Measurements from ENCODE around the gene ARL4C.

ARL4C gene

DNA sequence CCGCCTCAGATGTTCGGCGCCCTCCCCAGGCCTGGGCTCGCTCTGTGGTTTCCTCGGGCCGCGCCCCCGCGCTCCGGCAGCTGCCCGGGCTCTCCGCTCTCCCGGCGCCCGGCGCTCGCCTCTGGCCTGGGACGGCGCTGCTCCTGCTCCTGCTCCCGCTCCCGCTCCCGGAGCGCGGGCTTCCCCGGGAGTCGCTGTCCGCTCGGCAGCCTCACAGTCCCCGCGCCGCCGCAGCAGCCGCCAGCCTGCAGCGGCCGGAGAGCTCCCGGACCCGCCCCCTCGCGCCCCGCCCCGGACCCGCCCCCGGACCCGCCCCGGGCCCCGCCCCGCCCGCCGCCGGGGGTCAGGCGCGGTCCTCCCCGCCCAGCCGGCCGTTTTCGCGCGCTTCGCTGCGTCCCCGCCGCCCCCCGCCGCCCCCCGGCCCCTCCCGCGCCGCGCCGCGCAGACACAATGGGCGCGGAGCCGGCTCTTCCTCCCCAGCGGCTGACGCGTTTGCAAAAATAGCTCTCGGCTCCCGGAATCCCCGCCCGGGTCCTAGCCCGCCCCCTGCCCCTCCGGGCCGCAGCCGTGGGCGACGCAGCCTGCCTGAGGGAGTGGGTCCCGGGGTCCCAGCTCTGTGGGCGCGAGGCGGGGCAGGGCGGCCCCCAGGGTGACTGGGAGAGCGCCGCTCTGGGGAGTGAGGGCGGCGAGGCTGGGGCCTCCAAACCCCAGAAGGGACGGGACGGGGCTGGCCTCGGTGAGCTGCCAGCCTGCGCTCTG lies at the start of gene ARL4C:
TSS of gene ARL4C (minus strand) at position 247 of the 759 bp plus-strand sequence. CDS start 495 bp downstream, outside the sequence.
- peak; percentile 92 for DNase-seq

GRCh38 chr2:234544659-234545611 lies 48.1 kb upstream of the ARL4C start:
- peak; percentile 87 for DNase-seq

GRCh38 chr2:234542742-234543141 lies 45.9 kb upstream of the ARL4C start:
- DNase-seq: no peak

DNA sequence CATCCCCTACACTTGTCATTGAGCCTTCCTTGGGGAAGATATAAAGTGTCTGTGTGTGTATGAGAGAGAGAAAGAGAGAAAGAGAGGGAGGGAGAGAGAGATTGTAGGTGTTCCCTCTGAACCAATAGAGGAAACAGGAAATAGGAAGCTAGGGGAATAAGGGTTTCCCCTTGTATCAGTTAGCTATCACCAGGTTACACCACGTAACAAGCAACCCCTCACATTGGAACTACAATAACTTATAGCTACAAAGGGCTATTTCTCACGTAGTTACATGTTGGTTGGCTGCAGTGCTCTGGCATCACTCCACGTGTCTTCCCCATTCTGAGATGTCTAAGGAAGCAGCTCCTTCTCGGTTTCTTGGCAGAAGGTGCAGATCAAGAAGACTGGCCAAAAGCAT lies 41.0 kb upstream of the ARL4C start:
- no peak for DNase-seq

DNA sequence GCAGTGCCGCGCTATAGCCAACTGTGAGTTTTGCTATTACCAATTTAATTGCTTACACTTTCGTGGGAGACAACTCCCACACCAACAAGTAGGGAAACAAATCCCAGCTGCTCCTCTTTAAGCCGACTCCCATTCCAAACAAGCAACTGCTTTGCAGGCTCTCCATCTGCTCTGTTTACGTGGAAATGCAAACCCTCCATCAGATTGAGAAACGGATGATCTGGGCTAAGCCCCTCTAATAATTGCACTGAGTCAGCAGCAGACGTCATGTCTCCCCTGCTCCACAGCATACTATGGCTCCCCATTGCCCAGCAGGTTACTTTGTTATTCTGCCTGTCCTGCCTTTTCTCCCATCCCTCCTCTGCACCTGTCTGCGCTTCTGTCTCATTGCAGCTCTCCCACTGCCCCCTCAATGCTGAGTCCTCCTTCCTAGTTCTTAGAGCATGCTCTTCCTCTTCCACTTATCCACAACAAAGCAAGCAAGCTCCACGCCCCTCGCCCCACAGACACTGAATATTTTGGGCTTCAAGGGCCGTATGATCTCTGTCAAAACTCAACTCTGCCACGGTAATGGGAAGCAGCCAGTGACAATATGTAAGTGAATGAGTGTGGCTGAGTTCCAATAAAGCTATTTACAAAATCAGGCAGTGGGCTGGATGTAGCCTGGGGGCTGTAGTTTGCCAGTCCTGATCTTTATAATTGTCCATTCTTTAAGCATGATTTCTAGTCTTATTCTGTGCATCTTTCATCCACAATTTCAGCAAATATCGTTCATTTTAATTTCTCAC lies 39.5 kb upstream of the ARL4C start:
- DNase-seq: no peak

DNA sequence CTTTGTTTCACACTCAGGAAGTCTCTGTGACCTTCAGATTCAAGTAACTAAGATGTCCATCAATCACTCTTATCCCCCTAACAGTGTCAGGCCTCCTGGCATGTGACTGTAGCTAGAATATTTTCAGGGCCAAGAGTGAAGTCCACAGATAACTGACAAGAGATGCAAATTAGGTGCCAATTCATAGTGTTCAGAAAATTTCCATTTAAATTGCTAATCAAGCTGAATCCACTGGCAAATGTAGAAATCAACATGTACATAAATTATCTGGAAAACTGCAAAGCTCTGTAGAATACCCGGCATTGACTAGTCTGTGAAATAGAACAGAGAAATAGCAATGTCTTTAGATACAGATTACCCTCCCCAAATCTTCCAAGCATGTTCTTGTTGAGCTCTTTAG lies 38.6 kb upstream of the ARL4C start:
- no peak for DNase-seq

DNA sequence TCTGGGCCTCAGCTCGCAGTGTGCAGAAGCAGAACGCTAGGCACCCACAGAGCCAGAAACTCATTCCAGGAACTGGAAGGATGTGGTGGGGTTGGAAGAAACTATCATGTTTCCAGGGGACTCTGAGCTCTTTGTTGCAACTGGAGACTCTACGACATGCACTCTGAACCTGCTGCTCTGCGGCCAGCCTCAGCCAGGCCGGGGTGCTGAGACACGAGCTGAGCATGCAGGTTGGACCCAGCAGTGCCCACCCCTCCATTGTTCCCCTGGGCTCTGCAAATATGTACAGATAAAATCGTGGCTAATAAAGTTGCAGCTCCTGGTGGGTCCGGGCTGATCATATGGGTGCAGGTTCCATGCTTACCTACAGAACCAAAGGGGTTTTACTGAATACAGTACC lies 37.6 kb upstream of the ARL4C start:
- no peak for DNase-seq

DNA sequence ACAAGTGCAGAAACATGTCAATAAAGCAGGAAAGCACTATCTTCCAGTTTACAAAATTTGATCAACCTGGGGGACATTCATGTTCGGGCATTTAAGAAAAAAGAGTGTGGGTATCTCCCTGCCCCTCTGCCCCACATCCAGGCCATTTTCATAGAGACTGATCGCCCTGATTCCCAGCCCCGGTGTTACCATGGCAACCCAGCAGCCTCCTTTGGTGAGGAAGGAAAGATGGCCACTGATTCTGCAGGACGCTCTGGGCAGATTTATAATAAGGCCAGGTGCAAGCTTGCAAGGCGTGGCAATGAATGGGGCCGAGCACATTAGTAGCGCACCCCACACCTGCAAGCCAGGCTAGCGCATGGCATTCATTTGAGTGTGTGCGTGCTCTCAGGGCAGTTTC lies 36.7 kb upstream of the ARL4C start:
- no peak for DNase-seq

GRCh38 chr2:234528410-234529148 lies 31.7 kb upstream of the ARL4C start:
- peak; percentile 6 for DNase-seq

- DNase-seq: no peak
Measured at GRCh38 chr2:234526711-234527110, 29.8 kb upstream of the ARL4C start.

- peak; percentile 12 for DNase-seq
Measured at GRCh38 chr2:234521536-234521935, 24.7 kb upstream of the ARL4C start.

DNA sequence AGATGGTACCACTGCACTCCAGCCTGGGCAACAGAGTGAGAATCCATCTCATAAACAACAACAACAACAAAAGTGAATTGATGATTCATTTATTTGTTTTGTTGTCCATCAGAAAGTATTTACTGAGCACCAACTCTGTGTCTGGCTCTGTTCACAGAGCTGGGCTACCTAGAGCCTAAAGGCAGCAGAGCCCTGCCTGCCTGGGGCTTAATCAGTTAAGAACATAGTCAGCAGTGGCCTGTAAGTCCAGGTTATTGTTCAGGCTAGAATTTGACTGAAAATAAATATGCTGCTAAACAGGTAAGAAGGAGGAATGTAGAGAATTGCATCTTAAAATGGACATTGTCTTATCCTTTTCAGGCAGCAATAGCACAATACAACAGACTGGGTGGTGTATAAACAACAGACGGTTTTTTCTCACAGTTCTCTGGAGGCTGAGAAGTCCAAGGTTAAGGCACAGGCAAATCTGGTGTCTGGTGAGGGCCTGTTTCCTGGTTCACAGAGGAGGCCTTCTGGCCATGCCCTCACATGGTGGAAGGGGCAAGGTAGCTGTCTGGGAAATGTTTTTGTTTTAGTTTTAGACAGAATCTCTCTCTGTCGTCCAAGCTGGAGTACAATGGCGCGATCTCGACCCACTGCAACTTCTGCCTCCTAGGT lies 22.2 kb upstream of the ARL4C start:
- no peak for DNase-seq

DNA sequence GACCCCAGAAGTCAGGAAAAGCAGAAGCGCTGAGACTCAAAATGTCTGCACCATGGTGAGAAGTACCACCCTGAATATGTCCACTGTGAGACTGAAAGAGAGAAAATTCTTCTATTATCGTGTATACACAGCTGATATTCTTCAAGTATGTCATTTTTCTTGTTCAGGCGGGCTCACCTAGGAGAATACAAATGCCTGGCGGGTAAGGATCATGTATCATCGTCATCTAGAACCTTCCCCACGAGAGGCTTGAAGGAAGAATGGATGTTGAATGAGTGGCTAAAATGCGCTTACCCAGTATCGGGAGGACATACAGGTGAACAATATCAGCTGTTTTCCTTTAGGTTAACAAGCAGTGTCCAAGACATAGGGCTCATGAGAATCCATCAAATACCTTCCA lies 21.1 kb upstream of the ARL4C start:
- DNase-seq: no peak

DNA sequence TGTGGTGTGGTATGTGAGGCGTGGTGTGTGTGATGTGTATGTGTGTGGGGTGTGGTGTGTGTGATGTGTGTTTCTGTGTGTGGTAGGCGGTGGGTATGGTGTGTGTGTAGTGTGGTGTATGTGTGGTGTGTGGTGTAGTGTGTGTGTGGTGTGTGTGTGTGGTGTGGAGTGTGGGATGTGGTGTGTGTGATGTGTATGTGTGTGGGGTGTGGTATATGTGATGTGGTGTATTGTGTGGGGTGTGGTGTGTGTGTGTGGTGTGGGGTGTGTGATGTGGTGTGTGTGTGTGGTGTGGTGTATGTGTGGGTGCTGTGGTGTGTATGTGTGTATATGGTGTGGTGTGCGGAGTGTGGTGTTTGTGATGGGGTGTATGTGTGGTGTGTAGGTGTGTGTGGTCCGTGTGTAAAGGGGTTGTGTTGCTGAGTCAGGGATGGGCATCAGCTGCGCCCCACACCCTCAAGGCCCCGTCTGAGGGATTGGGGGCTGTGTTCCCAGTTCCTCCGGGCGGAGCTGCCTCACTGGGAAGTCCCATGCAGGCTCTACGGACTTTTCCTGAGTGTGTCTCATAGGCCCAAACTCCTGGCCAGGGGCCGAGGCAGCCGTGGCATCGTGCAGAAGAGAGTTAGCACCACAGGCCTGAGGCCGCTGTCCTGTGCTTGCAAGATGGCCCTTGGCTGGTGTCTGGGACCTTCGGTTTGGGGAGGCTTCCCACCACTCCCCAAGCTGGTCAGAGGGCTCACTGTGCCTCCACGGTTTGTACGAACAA lies 18.2 kb upstream of the ARL4C start:
- DNase-seq: no peak

DNA sequence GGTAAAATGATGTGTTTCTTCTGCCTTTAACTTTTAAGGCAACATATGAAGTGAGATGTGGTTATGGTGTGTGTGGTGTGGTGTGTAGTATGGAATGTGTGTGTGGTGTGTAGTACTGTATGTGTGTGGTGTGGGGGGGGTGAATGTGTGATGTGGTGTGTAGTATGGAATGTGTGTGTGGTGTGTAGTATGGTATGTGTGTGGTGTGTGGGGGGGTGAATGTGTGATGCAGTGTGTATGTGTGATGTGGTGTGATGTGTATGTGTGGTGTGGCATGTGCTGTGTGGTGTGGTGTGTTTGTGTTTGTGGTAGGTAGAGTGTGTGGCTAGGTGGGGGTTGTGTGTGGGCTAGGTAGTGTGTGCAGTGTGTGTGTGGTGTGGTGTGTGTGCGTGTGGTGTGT lies 17.2 kb upstream of the ARL4C start:
- no peak for DNase-seq

DNA sequence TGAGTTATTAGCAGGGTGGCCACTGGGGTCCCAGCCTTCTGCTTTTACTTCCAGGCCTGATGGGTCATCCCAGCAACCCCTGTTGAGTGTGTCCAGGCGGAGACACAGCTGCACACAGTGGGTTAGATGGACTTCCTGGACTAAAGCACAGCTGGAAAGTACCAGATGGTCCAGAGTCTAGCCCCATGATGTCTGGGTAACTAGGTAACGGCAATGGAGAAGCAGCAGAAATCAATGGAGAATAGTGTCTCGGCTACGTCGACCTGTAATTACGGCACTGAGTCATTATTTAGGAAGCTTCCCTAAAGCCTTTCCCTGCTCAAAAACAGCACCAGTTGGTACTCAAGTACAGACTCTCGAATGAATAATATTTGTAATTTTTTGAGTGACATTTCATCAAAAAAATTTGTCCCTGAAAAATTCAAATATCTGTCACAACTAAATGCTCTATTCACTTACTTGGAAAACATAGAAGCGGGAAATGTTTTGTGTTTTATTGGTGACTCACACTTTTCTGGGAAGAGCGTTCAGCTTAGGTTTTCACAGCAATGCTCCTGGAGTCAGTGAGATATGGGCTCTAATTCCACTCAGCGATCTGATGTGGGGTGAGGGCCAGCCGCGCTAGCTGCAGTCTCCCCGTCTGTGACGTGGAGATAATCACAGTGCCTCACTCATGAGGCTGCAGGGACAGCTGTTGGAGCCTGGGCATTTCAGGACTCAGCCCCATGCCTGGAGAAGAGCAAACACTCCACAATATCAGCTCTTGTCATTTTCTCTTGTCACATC lies 16.2 kb upstream of the ARL4C start:
- DNase-seq: peak; percentile 71

GRCh38 chr2:234502919-234503285 lies 6.0 kb upstream of the ARL4C start:
- no peak for DNase-seq

GRCh38 chr2:234502285-234502918 lies 5.5 kb upstream of the ARL4C start:
- DNase-seq: peak; percentile 79

DNA sequence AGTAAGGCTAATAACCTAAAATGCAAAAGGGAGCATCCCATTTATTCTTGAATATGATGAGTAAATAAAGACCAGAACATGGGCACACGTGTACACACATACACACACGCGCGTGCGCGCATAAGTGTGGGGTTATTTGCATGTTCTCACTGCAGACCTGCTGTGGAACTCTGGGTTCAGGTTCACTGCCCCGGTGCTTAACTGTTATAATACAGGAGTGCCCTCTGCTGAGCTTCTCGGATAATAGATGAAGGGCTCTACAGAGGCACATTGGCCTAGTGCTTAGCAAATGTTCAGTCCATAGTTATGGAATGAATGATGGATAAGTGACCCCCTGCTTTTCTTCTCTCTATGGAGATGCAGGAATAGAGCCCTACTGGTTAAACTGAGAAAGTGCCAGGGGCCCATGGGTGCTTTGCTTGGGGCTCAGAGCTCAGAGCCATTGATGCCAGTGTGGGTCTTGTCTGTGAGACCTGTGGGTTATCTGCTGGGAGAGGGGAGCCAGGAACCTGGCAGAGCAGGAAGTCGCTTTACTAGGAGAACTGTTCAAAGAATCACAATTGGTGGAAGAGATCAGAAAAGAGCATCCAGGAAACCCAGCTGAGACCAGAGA lies 3.6 kb upstream of the ARL4C start:
- peak; percentile 74 for DNase-seq
